ENCODE results near the gene TGIF2LX.
"Not testable (repeated sequence)": the region's sequence is repeated elsewhere in the genome, so short reads cannot be mapped to it uniquely, and the experiment has no call there.

TGIF2LX gene

DNA sequence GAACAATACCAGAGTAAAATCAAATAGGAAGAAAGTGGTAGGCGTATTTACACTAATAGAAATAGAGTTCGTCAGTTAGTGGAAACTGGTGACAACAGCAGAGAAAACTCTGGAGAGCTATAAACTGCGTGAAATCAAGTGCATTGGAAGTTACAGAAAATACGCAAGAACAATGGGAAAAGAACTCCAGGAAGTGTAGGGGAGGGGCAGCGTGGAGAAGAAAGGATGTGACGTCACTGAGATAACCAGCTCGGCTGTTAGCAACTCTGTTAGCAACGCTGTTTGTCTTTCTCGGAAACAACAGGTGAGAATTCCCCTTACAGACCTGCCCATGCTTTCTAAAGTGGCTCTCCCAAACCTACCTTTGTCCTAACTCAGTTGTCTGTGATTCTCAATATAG lies at the start of gene TGIF2LX:
TSS of gene TGIF2LX (plus strand) at position 244 of the 400 bp plus-strand sequence. CDS start 178 bp downstream, outside the sequence.
- not testable (repeated sequence) for FAIRE-seq

DNA sequence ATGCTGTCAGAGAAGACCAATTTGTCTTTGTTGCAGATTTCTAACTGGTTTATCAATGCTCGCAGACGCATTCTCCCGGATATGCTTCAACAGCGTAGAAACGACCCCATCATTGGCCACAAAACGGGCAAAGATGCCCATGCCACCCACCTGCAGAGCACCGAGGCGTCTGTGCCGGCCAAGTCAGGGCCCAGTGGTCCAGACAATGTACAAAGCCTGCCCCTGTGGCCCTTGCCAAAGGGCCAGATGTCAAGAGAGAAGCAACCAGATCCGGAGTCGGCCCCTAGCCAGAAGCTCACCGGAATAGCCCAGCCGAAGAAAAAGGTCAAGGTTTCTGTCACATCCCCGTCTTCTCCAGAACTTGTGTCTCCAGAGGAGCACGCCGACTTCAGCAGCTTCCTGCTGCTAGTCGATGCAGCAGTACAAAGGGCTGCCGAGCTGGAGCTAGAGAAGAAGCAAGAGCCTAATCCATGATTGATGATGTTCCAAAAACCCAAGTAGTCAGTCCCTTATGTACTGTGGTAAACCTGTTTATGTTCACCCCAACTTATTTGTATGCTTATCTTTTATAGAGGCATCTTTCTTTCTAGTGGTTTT lies 728 bp downstream of the TGIF2LX start:
- FAIRE-seq = not testable (repeated sequence)

DNA sequence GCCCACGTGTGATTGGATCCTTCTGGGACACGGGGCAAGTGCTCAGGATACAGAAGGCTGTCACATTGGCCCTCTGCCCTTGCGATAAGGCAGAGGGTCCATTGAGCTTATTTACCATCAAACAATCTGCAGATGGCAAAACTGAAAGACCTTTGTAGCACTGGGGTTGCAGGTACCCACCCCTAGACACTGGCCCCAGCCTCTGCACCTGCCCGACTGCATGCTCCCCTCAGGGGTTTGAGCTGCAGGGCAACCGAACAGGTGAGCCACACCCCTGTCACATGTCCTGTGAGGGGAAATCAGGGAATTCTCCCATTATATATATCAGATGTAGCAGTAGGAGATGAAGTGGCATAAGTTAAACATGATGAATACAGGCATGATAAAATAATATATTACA lies 21.4 kb downstream of the TGIF2LX start:
- not testable (repeated sequence) for FAIRE-seq

DNA sequence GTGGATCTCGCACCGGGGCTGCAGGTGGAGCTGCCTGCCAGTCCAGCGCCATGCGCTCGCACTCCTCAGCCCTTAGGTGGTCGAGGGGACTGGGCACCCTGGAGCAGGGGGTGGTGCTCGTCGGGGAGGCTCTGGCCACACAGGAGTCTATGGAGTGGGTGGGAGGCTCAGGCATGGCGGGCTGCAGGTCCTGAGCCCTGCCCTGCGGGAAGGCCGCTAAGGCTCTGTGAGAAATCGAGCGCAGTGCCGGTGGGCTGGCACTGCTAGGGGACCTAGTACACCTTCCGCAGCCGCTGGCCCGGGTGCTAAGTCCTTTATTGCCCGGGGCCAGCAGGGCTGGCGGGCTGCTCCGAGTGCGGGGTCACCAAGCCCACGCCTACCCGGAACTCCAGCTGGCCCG lies 43.9 kb downstream of the TGIF2LX start:
- FAIRE-seq = not testable (repeated sequence)

All from A204.1 (cell line).